NCI-H2227 (cell line): ENCODE data around the gene CHMP1B.

ENCODE experiments used
- DNase-seq: peaks from one replicate; lab custom pipeline; 2025; ENCODE audit not compliant: unreplicated experiment; lab: John Stamatoyannopoulos, UW

Gene CHMP1B

GRCh38 chr18:11901826-11902438 is 50.7 kb downstream of the CHMP1B start:
- DNase-seq: no peak

- DNase-seq: no peak
These were observed 51.5 kb downstream of the CHMP1B start for GRCh38 chr18:11902522-11903292.
